ENCODE results near the gene PCNX2. TPM values are rescaled to one million over a fixed set of nuclear protein-coding genes. Genes with fewer than 3 reads are reported as not detected.

The PCNX2 gene
- total and polyA plus RNA-seq, 2 experiments from 2014 or later: 3.9 to 11.0 TPM

GRCh38 chr1:233340966-233341516 lies 45.5 kb upstream of the PCNX2 start:
- DNase-seq (ENCODE audit: low spot score): no peak
- Histone ChIP-seq H3K4me1 (ENCODE audit: insufficient read depth) (no peaks in the 10 kb centered on the region), H3K27me3 (no peaks in the 10 kb centered on the region), H3K4me2 (no peak overlapping the region), H3K9me3 (ENCODE audit: low read depth) (no peaks in the 10 kb centered on the region), H3K79me2 (peaks cover 34% of the 10 kb centered on the region), H3K9me2 (replicated peaks; ENCODE audit: insufficient read depth) (no peaks in the 10 kb centered on the region), H4K20me1 (ENCODE audit: insufficient read depth, poor library complexity, severe bottlenecking) (no peaks in the 10 kb centered on the region), H3K27ac (no peak overlapping the region), H3K4me3 (no peak overlapping the region), H3K36me3 (replicated peaks; ENCODE audit: insufficient read depth, low read depth) (no peaks in the 10 kb centered on the region), H2AFZ (no peak overlapping the region)
- 91% methylated on average over 4 of the region's 4 CpGs for WGBS (ENCODE audit: low lambda C conversion rate, missing lambda C conversion rate)
- TF ChIP-seq EZH2 (IDR thresholded peaks at IDR 0.05; ENCODE audit: borderline replicate concordance): no peak
- no peak for TF ChIP-seq EZH2phosphoT487 (IDR thresholded peaks at IDR 0.05; ENCODE audit: low read depth, severe bottlenecking, unreplicated experiment)
- TF ChIP-seq, protein P1, sequence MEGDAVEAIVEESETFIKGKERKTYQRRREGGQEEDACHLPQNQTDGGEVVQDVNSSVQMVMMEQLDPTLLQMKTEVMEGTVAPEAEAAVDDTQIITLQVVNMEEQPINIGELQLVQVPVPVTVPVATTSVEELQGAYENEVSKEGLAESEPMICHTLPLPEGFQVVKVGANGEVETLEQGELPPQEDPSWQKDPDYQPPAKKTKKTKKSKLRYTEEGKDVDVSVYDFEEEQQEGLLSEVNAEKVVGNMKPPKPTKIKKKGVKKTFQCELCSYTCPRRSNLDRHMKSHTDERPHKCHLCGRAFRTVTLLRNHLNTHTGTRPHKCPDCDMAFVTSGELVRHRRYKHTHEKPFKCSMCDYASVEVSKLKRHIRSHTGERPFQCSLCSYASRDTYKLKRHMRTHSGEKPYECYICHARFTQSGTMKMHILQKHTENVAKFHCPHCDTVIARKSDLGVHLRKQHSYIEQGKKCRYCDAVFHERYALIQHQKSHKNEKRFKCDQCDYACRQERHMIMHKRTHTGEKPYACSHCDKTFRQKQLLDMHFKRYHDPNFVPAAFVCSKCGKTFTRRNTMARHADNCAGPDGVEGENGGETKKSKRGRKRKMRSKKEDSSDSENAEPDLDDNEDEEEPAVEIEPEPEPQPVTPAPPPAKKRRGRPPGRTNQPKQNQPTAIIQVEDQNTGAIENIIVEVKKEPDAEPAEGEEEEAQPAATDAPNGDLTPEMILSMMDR (IDR thresholded peaks at IDR 0.05; ENCODE audit: poor library complexity): no peak

DNA sequence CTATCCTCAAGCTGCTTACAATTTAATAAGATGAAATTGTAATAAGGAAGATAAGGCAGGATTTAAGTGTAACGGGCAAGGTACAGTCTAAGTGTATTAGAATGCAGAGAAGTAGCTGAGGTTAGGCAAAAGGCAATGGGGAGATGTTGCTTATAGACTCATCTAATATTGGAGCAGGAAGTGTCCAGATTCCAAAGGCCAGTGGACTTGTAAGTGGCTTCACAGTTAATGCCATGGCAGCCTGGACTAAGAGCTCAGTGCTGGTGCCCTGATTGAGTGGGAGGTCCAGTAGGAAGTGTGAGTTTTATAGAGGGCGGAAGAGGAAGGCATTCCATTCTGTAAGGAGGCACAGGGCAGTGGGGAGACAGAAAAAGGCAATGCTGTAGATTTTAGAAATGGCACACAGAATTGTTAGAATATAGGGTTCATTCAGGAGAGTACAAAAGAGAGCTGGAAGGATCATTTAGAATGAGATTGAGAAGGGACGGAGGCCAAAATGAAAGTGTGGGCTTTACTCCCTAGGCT lies 44.6 kb upstream of the PCNX2 start:
- no peaks in the 10 kb centered on the region for H3K27me3 ChIP-seq
- no peak overlapping the region for H3K4me3 ChIP-seq
- H3K9me2 ChIP-seq (replicated peaks; ENCODE audit: insufficient read depth): no peaks in the 10 kb centered on the region
- TF ChIP-seq EZH2phosphoT487 (IDR thresholded peaks at IDR 0.05; ENCODE audit: low read depth, severe bottlenecking, unreplicated experiment) (no peak), EZH2 (IDR thresholded peaks at IDR 0.05; ENCODE audit: borderline replicate concordance) (no peak)
- TF ChIP-seq, protein P1 (IDR thresholded peaks at IDR 0.05; ENCODE audit: poor library complexity): no peak
- H3K27ac ChIP-seq: no peak overlapping the region
- no peak overlapping the region for H3K4me2 ChIP-seq
- WGBS (ENCODE audit: low lambda C conversion rate, missing lambda C conversion rate): 93% methylated on average over 3 of the region's 3 CpGs
- peaks cover 34% of the 10 kb centered on the region for H3K79me2 ChIP-seq
- no peak for DNase-seq (ENCODE audit: low spot score)
- H4K20me1 ChIP-seq (ENCODE audit: insufficient read depth, poor library complexity, severe bottlenecking): no peaks in the 10 kb centered on the region
- no peaks in the 10 kb centered on the region for H3K36me3 ChIP-seq (replicated peaks; ENCODE audit: insufficient read depth, low read depth)
- no peak overlapping the region for H2AFZ ChIP-seq
- no peaks in the 10 kb centered on the region for H3K4me1 ChIP-seq (ENCODE audit: insufficient read depth)
- no peaks in the 10 kb centered on the region for H3K9me3 ChIP-seq (ENCODE audit: low read depth)

DNA sequence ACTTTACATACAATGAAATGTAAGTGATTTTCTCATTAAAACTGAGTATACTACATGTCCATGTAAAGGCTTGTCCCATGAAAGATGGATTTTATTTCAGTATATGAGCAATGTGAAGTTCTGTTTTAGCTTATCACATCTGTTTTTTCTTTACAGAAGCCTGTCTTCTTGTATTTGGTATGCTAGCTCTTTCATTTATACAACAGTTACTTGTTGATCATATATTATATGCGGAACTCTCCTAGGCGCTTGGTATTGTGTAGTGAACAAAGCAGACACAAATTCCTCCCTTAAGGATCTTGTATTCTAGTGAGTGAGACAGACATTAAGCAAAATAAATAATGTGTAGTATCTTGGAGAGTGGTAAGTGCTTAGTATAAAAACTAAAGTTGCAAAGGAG lies 42.6 kb upstream of the PCNX2 start:
- Histone ChIP-seq H3K27ac (no peak overlapping the region), H3K79me2 (peaks cover 44% of the 10 kb centered on the region), H3K4me2 (no peak overlapping the region)

More for the DNA sequence above, 42.6 kb upstream of the PCNX2 start:
- Histone ChIP-seq H2AFZ (no peak overlapping the region), H3K27me3 (no peaks in the 10 kb centered on the region), H4K20me1 (ENCODE audit: insufficient read depth, poor library complexity, severe bottlenecking) (no peaks in the 10 kb centered on the region), H3K9me2 (replicated peaks; ENCODE audit: insufficient read depth) (no peaks in the 10 kb centered on the region), H3K4me3 (no peak overlapping the region), H3K36me3 (replicated peaks; ENCODE audit: insufficient read depth, low read depth) (no peaks in the 10 kb centered on the region), H3K4me1 (ENCODE audit: insufficient read depth) (no peaks in the 10 kb centered on the region), H3K9me3 (ENCODE audit: low read depth) (no peaks in the 10 kb centered on the region)
- DNase-seq (ENCODE audit: low spot score): no peak
- TF ChIP-seq EZH2phosphoT487 (IDR thresholded peaks at IDR 0.05; ENCODE audit: low read depth, severe bottlenecking, unreplicated experiment) (no peak), EZH2 (IDR thresholded peaks at IDR 0.05; ENCODE audit: borderline replicate concordance) (no peak)
- TF ChIP-seq, protein P1 (IDR thresholded peaks at IDR 0.05; ENCODE audit: poor library complexity): no peak
- 92% methylated on average over 2 of the region's 2 CpGs for WGBS (ENCODE audit: low lambda C conversion rate, missing lambda C conversion rate)

Data from hepatocyte (in vitro differentiated cells).